HFF-Myc (cell line): ENCODE data around the gene DTHD1.

Source experiments
- DNase-seq: peaks from one replicate; pipeline ENCODE4 v3.0.0-alpha.2; 2011; ENCODE audit warnings: low read depth; ENCODE audit errors: extremely low read depth
- H3K4me3 ChIP-seq: replicated peaks from 2 replicates; pipeline ENCODE4 v1.5.1; 2011; ENCODE audit warnings: low read depth, mild to moderate bottlenecking, control low read depth, low read length
- CTCF ChIP-seq: IDR thresholded peaks from 2 replicates; pipeline ENCODE4 v1.5.1; 2012; ENCODE audit warnings: mild to moderate bottlenecking, low read depth, low read length, control low read depth; ENCODE audit errors: missing control alignments

DTHD1 gene

DNA sequence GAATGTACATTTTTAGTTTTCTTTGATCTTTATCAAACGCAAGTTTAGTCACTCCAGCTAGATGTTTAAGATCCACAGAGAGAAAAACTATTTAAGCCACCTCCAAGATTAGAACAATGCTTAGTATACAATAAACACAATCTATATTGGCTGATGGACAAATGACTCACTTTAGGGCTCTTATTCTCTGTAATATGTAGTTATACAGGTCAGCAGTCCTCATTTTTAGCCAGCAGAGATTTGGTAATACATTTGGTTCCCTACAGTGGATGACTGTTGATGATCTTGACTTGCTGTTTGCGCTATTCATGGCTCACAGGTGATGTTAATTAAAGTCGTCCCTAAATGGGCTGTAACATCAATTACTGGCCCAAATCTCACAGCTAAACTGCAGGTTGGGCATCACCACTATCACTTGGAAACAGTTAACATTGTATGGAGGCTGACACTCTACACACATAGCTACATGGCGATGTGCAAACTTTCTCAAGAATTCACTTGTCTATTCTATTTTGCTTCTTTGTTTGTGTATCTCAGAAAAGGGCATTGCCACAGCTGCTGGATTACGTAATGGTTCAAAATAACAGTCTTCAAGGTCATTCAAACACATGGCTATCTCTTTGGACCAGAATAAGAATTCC is 11.8 kb upstream of the DTHD1 start:
- no peak for DNase-seq
- no peak overlapping the region for H3K4me3 ChIP-seq
- no peak for TF ChIP-seq CTCF

- no peak overlapping the region for H3K4me3 ChIP-seq
- DNase-seq: no peak
- TF ChIP-seq CTCF: no peak
Measured at GRCh38 chr4:36273276-36273675, 8.1 kb upstream of the DTHD1 start.

DNA sequence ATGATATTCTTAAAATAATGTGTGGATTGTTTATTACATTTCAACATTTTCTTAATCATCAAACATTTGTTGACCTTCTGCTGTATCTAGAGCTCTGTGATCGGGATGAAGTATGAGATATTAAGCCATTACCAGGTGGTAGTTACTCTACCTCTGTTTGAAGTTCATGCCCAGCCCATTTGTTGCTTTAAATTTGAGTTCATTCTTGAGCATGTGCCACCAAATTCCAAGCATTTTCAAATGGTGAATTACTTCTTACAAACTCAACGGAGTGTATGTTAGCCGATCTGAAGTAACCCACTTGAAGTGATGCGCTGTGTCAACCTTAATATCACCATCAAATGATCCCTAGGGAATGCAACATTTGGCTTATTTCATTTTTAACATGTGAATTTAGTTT is 7.3 kb upstream of the DTHD1 start:
- no peak overlapping the region for H3K4me3 ChIP-seq
- no peak for TF ChIP-seq CTCF
- no peak for DNase-seq

- TF ChIP-seq CTCF: no peak
- no peak overlapping the region for H3K4me3 ChIP-seq
- DNase-seq: no peak
Measured at GRCh38 chr4:36277533-36277932, 3.9 kb upstream of the DTHD1 start.

- TF ChIP-seq CTCF: no peak
- H3K4me3 ChIP-seq: no peak overlapping the region
- no peak for DNase-seq
Measured at GRCh38 chr4:36278789-36279188, 2.6 kb upstream of the DTHD1 start.

- DNase-seq: no peak
Measured at GRCh38 chr4:36280555-36280954, 861 bp upstream of the DTHD1 start.

More at GRCh38 chr4:36280555-36280954, 861 bp upstream of the DTHD1 start:
- TF ChIP-seq CTCF: no peak
- no peak overlapping the region for H3K4me3 ChIP-seq
